ENCODE measurements around the gene PUM1.
"Not testable (repeated sequence)": the region's sequence is repeated elsewhere in the genome, so short reads cannot be mapped to it uniquely, and the experiment has no call there.

Gene PUM1

DNA sequence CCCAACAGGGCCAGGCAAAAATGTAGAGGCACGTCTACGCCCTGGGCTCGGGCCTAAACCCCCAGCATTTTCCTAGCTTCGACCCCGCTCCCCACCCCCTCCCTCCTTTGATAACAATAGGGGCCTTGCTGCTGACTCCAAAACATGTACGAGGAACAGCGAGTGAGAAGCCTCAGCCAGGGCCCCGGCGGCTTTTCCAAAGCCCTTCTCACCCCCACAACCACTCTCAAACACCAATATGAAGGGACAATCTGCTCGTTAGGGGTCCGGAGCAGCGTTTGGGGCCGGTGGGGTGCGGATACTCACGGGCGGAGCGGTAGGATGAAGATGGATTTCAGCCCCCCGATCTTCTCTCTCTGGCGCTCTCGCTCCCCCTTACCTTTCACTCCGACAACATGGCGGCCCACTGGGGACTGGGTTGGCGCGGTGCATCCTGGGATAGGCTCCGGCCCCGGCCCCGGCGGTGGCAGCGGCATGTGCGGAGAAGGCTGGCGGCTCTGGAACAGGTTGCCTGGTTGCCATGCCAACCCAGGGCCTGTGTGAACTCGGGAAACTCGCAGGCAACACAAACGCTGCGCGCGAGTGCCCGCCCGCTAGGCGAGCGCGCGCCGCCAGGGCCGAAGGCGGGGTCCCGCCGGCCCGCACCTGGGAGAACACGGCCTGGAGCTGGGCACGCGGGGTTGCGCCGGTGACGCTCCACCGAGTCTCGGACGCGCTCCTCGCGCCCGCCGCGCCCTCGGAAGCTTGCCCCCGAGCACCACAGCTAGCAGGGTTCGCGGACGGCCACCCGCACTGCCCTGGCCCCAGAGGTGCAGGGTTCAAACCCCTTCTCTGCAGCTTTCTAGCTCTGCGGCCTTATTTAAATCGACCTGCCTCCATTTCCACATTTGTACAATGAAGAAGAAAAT, at the start of gene PUM1:
TSS of gene PUM1 (minus strand) at position 408 of the 908 bp plus-strand sequence. CDS start 6,151 bp downstream, outside the sequence.
- peak; percentile 93 to 94 for DNase-seq

DNA sequence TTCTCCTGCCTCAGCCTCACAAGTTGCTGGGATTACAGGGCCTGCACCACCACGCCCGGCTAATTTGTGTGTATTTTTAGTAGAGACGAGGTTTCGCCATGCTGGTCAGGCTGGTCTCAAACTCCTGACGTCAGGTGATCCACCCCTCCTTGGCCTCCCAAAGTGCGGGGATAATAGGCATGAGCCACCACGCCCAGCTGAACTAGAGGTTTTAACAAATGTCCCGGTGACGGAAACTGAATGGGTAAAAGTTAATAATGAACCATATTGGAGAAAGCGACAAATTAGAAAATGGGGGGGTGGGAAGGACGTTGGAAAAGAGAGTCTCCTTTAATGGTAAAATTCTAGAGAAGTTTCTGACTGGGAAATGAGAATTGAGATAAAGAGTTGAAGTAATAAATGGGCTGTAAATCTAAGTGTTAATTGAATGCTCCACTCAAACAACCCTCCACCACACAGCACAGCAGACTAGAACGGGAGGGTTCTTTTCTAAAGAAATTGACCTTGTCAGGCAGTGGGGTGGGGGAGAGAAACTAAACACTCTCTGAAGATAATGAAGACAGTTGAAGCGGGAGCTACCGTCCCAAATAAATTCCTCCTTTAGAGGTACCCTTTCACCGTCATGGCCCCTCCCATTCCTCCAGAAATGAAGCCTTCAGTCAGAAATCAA, 46.9 kb upstream of the PUM1 start:
- no peak for DNase-seq

DNA sequence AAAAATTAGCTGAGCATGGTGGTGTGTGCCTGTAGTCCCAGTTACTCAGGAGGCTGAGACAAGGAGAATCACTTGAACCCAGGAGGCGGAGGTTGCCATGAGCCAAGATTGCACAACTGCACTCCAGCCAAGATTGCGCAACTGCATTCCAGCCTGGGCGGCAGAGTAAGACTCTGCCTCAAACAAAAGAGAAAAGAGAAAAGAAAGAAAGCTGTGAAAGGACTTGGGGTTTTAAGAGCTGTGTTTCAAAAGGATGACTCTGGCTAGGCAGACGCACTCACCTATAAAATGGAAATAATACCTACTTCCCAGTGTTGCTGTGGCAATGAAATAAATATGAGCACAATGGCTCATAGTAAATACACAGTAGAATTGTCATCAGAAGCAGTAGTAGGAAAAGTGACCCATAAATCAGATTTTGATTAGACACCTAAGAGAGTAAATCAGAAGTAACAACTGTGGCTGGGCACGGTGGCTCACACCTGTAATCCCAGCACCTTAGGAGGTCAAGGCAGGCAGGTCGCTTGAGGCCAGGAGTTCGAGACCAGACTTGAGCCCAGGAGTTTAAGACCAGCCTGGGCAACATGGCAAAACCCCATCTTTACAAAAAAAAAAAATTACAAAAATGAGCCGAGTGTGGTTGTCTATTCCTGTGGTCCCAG, 45.9 kb upstream of the PUM1 start:
- no peak for DNase-seq

DNA sequence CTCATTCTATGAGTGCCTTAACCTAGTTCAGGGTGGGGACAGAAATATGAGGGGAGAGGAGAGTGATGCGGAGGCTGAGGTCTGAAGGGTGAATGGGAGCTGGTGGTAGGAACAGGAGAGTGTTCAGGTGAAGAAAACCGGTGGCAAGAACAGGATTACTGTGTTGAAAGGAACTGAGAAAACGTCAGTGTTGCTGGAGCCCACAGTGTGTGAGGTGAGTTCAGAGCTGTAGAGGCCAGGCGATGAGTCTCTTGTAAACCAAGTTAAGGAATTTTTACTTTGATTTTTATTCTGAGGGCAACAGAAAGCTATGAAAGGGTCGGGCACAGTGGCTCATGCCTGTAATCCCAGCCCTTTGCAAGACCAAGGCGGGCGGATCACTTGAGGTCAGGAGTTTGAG, 45.3 kb upstream of the PUM1 start:
- DNase-seq = no peak

DNA sequence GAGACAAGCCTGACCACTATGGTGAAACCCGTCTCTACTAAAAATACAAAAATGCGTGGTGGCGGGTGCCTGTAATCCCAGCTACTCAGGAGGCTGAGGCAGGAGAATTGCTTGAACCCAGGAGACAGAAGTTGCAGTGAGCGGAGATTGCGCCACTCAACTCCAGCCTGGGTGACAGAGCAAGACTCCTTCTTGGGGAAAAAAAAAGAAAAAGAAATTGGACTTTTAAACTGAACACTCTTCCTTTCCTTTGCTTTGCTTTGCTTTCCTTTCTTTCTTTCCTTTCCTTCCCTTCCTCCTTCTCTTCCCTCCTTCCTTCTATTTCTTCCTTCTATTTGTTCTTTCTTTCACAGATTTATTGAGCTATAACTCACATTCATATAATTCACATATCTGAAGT, 43.3 kb upstream of the PUM1 start:
- DNase-seq = no peak

DNA sequence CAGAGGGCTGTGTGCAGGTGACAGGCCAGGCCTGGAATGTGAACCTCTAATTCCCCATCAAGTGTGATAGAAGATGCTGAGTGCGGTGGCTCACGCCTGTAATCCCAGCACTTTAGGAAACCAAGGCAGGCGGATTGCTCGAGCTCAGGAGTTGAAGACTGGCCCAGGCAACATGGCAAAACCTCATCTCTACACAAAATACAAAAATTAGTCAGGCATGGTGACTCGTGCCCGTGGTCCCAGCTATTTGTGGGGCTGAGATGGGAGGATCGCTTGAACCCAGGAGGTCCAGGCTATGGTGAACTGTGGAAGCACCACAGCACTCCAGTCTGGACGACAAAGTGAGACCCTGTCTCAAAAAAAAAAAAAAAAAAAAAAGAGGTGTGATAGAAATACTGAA, 40.1 kb upstream of the PUM1 start:
- no peak for DNase-seq

GRCh38 chr1:31102501-31102950, 37.0 kb upstream of the PUM1 start:
- no peak for DNase-seq

GRCh38 chr1:31101147-31101502, 35.6 kb upstream of the PUM1 start:
- no peak for DNase-seq

GRCh38 chr1:31099293-31100032, 33.9 kb upstream of the PUM1 start:
- DNase-seq = no peak

DNA sequence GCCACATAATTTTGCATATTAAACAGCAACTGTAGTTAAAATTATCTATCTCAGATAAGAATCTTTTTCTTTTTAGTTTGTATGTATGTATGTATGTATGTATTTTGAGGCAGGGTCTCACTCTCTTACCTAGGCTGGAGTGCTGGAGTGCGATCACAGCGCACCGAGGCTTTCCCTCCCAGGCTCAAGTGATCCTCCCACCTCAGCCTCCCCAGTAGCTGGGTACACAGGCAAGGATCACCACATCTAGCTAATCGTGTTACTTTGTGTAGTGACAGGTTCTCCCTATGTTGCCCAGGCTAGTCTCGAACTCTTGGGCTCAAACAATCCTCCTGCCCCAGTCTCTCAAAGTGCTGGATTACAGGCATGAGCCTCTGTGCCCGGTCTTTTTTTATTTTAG, 30.5 kb upstream of the PUM1 start:
- no peak for DNase-seq

DNA sequence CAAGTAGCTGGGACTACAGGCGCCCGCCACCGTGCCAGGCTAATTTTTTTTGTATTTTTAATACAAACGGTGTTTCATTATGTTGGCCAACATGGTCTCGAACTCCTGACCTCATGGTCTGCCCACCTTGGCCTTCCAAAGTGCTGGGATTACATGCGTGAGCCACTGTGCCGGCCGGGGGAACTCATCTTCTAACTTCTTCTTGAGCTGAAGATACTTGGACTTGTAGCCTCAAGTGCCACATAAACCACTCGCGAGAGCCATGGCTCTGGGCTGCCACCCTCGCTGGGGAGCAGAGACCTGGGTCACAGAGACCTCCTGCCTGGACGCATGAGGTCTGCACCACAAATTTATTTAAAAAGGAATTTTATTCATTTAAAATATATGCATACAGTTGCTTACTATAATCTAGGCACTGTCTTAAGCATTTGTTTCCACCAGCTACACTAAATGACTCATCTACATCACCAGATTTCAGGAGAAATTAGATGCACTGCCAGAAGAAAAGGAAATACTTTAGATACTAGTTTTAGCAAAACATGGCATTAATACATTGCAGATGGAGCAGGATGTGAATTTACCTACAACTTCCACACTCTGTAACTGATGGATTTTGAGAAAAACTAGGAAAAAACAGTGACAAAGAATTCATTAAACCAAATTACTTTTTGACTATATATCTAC, 29.9 kb upstream of the PUM1 start:
- peak in 1 of 2 donors; percentile 1 for DNase-seq

DNA sequence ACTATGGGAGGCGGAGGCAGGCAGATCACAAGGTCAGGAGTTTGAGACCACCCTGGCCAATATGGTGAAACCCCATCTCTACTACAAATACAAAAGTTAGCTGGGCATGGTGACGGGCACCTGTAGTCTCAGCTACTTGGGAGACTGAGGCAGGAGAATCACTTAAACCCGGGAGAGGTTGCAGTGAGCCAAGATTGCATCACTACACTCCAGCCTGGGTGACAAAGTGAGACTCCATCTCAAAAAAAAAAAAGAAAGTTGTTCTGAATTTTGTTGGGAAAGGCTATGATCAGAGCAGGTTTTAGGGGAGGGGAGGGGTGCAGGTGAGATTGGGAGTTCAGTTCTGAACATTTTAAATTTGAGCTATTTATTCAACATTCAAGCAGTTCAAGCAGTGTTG, 22.6 kb upstream of the PUM1 start:
- not testable (repeated sequence) for DNase-seq

GRCh38 chr1:31084782-31085569, 19.5 kb upstream of the PUM1 start:
- no peak for DNase-seq

DNA sequence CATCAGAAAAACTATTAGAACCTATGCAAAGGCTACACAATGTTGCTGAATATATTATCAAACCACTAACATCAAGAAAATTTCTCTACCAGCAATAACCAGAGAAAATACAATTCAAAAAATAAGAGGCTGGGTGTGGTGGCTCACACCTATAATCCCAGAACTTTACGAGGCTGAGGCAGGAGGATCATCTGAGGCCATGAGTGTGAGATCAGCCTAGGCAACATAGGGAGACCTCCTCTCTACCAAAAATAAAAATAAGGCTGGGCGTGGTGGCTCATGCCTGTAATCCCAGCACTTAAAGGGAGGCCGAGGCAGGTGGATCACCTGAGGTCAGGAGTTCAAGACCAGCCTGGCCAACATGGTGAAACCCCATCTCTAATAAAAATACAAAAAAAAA, 16.9 kb upstream of the PUM1 start:
- no peak for DNase-seq

GRCh38 chr1:31073044-31073443, 7.5 kb upstream of the PUM1 start:
- no peak for DNase-seq

DNA sequence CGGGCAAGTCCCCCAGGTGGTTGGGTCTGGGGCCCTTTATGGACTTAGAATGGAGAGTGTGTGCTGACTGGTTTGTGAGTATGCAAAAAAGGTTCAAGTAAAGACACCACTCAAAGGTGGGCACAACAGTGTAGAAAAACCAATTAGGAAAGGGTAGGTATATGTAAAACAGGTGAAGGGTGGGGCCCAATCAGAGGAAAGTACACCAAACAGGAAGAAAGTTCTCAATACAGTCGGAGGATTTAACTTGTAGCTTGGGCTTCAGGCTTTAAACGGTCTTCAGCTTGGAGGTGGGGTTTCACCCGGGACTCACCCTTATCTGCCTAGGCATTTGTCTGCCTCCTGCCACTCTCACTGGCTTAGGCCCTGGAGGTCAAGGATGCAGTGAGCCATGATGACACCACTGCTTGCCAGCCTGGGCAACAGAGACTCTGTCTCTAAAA, 6.8 kb upstream of the PUM1 start:
- DNase-seq = no peak

GRCh38 chr1:31069392-31069791, 3.9 kb upstream of the PUM1 start:
- no peak for DNase-seq

DNA sequence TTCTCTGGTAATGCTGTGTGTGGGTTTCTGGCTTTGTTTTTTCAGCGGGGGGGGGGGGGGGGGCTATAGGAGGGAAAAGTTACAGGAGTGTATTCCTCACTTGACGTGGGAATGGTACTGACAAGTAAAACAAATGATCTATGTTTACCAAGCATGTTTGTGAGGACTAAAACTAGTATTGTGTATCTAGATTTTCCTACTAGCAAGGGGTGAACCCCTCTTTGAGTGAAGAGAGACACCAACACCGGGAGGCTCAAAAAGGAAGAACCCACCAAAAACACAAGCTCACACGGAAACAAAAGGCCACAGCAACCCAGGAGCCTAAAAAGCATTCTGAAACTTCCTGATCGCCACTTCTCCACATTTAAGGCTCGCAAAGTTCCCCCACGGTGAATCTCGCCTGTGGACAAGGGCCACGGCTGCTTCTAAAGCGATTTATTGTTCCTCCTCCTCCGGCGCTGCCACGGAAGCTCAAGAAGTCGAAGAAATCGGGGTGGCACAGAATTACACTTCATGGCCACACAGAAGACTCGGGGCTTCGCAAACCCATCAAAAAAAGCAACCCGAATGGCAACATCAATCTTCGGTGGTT, 703 bp downstream of the PUM1 start:
- peak in 1 of 2 donors; percentile 47 for DNase-seq

GRCh38 chr1:31064111-31064717, 1.3 kb downstream of the PUM1 start:
- DNase-seq = peak in 1 of 2 donors; percentile 47

DNA sequence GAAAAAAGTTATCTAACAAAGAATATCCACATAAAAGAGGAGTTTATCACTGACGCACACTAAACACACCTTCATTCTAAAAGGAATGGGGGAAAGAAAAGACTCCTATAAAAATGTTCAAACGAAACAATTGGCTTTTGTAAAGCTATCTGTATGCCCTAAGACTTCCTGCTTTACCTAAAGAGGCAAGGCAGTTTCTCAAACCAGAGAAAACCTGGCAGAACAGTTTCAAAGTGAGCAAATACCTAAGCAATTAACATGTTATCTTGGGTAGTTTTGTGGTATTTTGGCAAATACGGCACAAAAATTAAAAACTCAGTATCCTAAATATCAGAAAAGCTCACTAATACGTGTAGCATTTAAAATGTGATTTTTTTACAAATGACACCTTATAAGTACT, 1.9 kb downstream of the PUM1 start:
- no peak for DNase-seq

All from hippocampal formation (tissue), 2 donors.